ENCODE measurements around the gene TMA7. TPM values are rescaled to one million over a fixed set of nuclear protein-coding genes. Genes with fewer than 3 reads are reported as not detected.

Gene TMA7
- total RNA-seq, 4 donors from 2014 or later: 122 to 281 (median 190) TPM

GRCh38 chr3:48417529-48418108 is 22.4 kb upstream of the TMA7 start:
- H3K4me1 ChIP-seq: peaks cover 28% of the 10 kb centered on the region
- H3K9me3 ChIP-seq: no peaks in the 10 kb centered on the region
- TF ChIP-seq POLR2A (IDR thresholded peaks at IDR 0.05) (no peak), POLR2AphosphoS5 (IDR thresholded peaks at IDR 0.05) (no peak), EP300 (IDR thresholded peaks at IDR 0.05) (no peak), CTCF (IDR thresholded peaks at IDR 0.05) (no peak)
- no peaks in the 10 kb centered on the region for H3K27me3 ChIP-seq
- 95% methylated on average over 4 of the region's 14 CpGs for WGBS
- DNase-seq (ENCODE audit: low spot score in 2 of 2): no peak
- no peak overlapping the region for H3K27ac ChIP-seq
- H3K4me3 ChIP-seq: no peak overlapping the region
- peaks cover 89% of the 10 kb centered on the region for H3K36me3 ChIP-seq

GRCh38 chr3:48418140-48418539 is 21.9 kb upstream of the TMA7 start:
- no peaks in the 10 kb centered on the region for H3K9me3 ChIP-seq
- WGBS: 90% methylated on average over 10 of the region's 17 CpGs
- DNase-seq (ENCODE audit: low spot score in 2 of 2): no peak
- TF ChIP-seq POLR2A (IDR thresholded peaks at IDR 0.05) (no peak), POLR2AphosphoS5 (IDR thresholded peaks at IDR 0.05) (no peak), CTCF (IDR thresholded peaks at IDR 0.05) (no peak), EP300 (IDR thresholded peaks at IDR 0.05) (no peak)
- peaks cover 28% of the 10 kb centered on the region for H3K4me1 ChIP-seq
- H3K4me3 ChIP-seq: no peak overlapping the region
- no peaks in the 10 kb centered on the region for H3K27me3 ChIP-seq
- H3K36me3 ChIP-seq: peaks cover 90% of the 10 kb centered on the region
- H3K27ac ChIP-seq: no peak overlapping the region

- Histone ChIP-seq H3K27ac (no peak overlapping the region), H3K27me3 (no peaks in the 10 kb centered on the region), H3K36me3 (peaks cover 91% of the 10 kb centered on the region), H3K9me3 (no peaks in the 10 kb centered on the region), H3K4me3 (no peak overlapping the region), H3K4me1 (peaks cover 28% of the 10 kb centered on the region)
- WGBS: 95% methylated on average over 4 of the region's 9 CpGs
- no peak for DNase-seq (ENCODE audit: low spot score in 2 of 2)
- TF ChIP-seq EP300 (IDR thresholded peaks at IDR 0.05) (no peak), POLR2AphosphoS5 (IDR thresholded peaks at IDR 0.05) (no peak)
Measured at GRCh38 chr3:48418651-48419050, 21.4 kb upstream of the TMA7 start.

- no CpG with 5 or more reads among the region's 9 CpGs for WGBS
- TF ChIP-seq POLR2A (IDR thresholded peaks at IDR 0.05): no peak
- no peak for TF ChIP-seq POLR2AphosphoS5 (IDR thresholded peaks at IDR 0.05)
- no peak for TF ChIP-seq CTCF (IDR thresholded peaks at IDR 0.05)
- TF ChIP-seq EP300 (IDR thresholded peaks at IDR 0.05): no peak
- peaks cover 94% of the 10 kb centered on the region for H3K36me3 ChIP-seq
- H3K27ac ChIP-seq: no peak overlapping the region
- no peaks in the 10 kb centered on the region for H3K9me3 ChIP-seq
- no peaks in the 10 kb centered on the region for H3K27me3 ChIP-seq
- H3K4me1 ChIP-seq: peaks cover 29% of the 10 kb centered on the region
- H3K4me3 ChIP-seq: no peak overlapping the region
- no peak for DNase-seq (ENCODE audit: low spot score in 2 of 2)
Measured at GRCh38 chr3:48419149-48419548, 20.9 kb upstream of the TMA7 start.

- 89% methylated on average over 16 of the region's 17 CpGs for WGBS
- Histone ChIP-seq H3K4me1 (peaks cover 29% of the 10 kb centered on the region), H3K36me3 (peaks cover 90% of the 10 kb centered on the region), H3K27me3 (no peaks in the 10 kb centered on the region), H3K27ac (no peak overlapping the region), H3K4me3 (no peak overlapping the region), H3K9me3 (no peaks in the 10 kb centered on the region)
- TF ChIP-seq POLR2A (IDR thresholded peaks at IDR 0.05) (no peak), POLR2AphosphoS5 (IDR thresholded peaks at IDR 0.05) (no peak), CTCF (IDR thresholded peaks at IDR 0.05) (no peak), EP300 (IDR thresholded peaks at IDR 0.05) (no peak)
- DNase-seq (ENCODE audit: low spot score in 2 of 2): no peak
Measured at GRCh38 chr3:48419597-48419996, 20.5 kb upstream of the TMA7 start.

- no peaks in the 10 kb centered on the region for H3K27me3 ChIP-seq
- WGBS: 85% methylated on average over 13 of the region's 14 CpGs
- no peak overlapping the region for H3K4me3 ChIP-seq
- H3K9me3 ChIP-seq: no peaks in the 10 kb centered on the region
- no peak for TF ChIP-seq EP300 (IDR thresholded peaks at IDR 0.05)
- TF ChIP-seq POLR2A (IDR thresholded peaks at IDR 0.05): no peak
- TF ChIP-seq POLR2AphosphoS5 (IDR thresholded peaks at IDR 0.05): no peak
- no peak for TF ChIP-seq CTCF (IDR thresholded peaks at IDR 0.05)
- H3K27ac ChIP-seq: no peak overlapping the region
- DNase-seq (ENCODE audit: low spot score in 2 of 2): no peak
- H3K36me3 ChIP-seq: peaks cover 80% of the 10 kb centered on the region
- peaks cover 38% of the 10 kb centered on the region for H3K4me1 ChIP-seq
Measured at GRCh38 chr3:48420561-48420960, 19.5 kb upstream of the TMA7 start.
